HEK293T (cell line): ENCODE measurements around the gene SAMD1.
A peak's percentile ranks its signal among the peaks of the same experiment; 100 is the strongest.

Source experiments
- CTCF ChIA-PET: fragments of 350-600 bp; formaldehyde crosslinking; extraction: SDS; loops from one replicate; lab custom pipeline; 2021; ENCODE audit warnings: antibody characterized with exemption, inconsistent platforms; lab: Yijun Ruan, JAX
- POLR2A ChIA-PET: fragments of 350-600 bp; formaldehyde crosslinking; extraction: SDS; loops from one replicate; lab custom pipeline; 2020; ENCODE audit warnings: antibody characterized with exemption, inconsistent platforms; lab: Yijun Ruan, JAX
- DNase-seq: peaks from one replicate; pipeline ENCODE4 v3.0.0; 2012; ENCODE audit warnings: mixed read lengths; ENCODE audit errors: extremely low spot score
- ARNT ChIP-seq: fragments of 450-650 bp; IDR thresholded peaks from 2 replicates; pipeline ENCODE4 v1.6.1; 2017; ENCODE audit warnings: mild to moderate bottlenecking
- BHLHE40 ChIP-seq: fragments of 450-650 bp; IDR thresholded peaks from 2 replicates; pipeline ENCODE4 v1.6.1; 2016; ENCODE audit warnings: mild to moderate bottlenecking, moderate library complexity, borderline replicate concordance
- CTBP1 ChIP-seq: fragments of 450-650 bp; IDR thresholded peaks from 2 replicates; pipeline ENCODE4 v1.6.1; 2016; ENCODE audit warnings: borderline replicate concordance
- ELF4 ChIP-seq: fragments of 450-650 bp; IDR thresholded peaks from 2 replicates; pipeline ENCODE4 v1.6.1; 2017; ENCODE audit warnings: antibody characterized with exemption
- FOXA1 ChIP-seq: fragments of 450-650 bp; IDR thresholded peaks from 2 replicates; pipeline ENCODE4 v1.6.1; 2016; ENCODE audit warnings: mild to moderate bottlenecking
- FOXK2 ChIP-seq: fragments of 450-650 bp; IDR thresholded peaks from 2 replicates; pipeline ENCODE4 v1.6.1; 2016; ENCODE audit warnings: mild to moderate bottlenecking
- FOXM1 ChIP-seq: fragments of 450-650 bp; IDR thresholded peaks from 2 replicates; pipeline ENCODE4 v1.6.1; 2017; ENCODE audit warnings: mild to moderate bottlenecking, borderline replicate concordance
- HDGF ChIP-seq: fragments of 450-650 bp; IDR thresholded peaks from 2 replicates; pipeline ENCODE4 v1.6.1; 2017; ENCODE audit warnings: antibody characterized with exemption, borderline replicate concordance
- L3MBTL2 ChIP-seq: fragments of 450-650 bp; conservative IDR thresholded peaks from 2 replicates; pipeline ENCODE4 v1.6.1; 2016; ENCODE audit warnings: mild to moderate bottlenecking
- LEF1 ChIP-seq: fragments of 450-650 bp; IDR thresholded peaks from 2 replicates; pipeline ENCODE4 v1.6.1; 2017; ENCODE audit warnings: mild to moderate bottlenecking, borderline replicate concordance
- NFRKB ChIP-seq: fragments of 450-650 bp; IDR thresholded peaks from 2 replicates; pipeline ENCODE4 v1.6.1; 2016; ENCODE audit warnings: mild to moderate bottlenecking, moderate library complexity
- SP1 ChIP-seq: fragments of 450-650 bp; IDR thresholded peaks from 2 replicates; pipeline ENCODE4 v1.6.1; 2017
- SUZ12 ChIP-seq: fragments of 450-650 bp; IDR thresholded peaks from 2 replicates; pipeline ENCODE4 v1.6.1; 2016; ENCODE audit warnings: mild to moderate bottlenecking
- TARDBP ChIP-seq: fragments of 450-650 bp; IDR thresholded peaks from 2 replicates; pipeline ENCODE4 v1.6.1; 2016
- ZNF384 ChIP-seq: fragments of 450-650 bp; IDR thresholded peaks from 2 replicates; pipeline ENCODE4 v1.6.1; 2016
- TF ChIP-seq, protein P1 (sequence below): fragments of 450-650 bp; IDR thresholded peaks from 2 replicates; pipeline ENCODE4 v1.6.1; 2016

Gene SAMD1

DNA sequence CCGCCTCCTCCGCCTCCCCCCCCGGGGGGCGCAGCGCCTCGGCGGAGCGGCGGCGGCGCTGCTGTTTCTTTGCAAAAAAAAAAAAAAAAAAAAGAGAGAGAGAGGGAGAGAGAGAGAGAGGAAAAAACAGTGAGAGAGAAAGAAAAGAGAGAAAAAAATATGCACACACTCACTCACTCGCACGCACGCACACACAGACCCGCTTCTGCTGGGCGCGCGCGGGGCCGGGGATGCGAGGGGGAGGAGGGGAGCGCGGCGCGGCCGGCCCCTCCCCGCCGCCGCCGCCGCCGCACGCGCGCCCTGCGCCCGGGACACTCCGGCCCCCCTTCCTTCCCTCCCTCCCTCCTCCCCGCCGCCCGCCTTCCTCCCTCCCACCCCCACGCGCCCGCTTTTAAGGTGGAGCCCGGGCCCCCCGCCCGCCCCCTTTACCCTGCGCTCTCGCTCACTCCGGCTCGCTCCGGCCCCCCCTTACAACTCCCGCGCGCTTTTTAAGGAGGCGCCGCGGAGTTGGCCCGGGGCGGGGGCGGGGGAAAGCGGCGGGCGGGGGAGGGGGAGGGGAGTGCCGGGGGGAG lies at the start of gene SAMD1:
TSS of gene SAMD1 (minus strand) at position 243 of the 572 bp plus-strand sequence.
- peak; percentile 77 for DNase-seq
- ChIA-PET CTCF (no interaction called here), POLR2A (interaction anchor here (1.5 kb wide), 1 partner anchor 46 kb away, joined by 7 read pairs; the partner anchor contains the start of gene ASF1B)
- TF ChIP-seq, protein P1, sequence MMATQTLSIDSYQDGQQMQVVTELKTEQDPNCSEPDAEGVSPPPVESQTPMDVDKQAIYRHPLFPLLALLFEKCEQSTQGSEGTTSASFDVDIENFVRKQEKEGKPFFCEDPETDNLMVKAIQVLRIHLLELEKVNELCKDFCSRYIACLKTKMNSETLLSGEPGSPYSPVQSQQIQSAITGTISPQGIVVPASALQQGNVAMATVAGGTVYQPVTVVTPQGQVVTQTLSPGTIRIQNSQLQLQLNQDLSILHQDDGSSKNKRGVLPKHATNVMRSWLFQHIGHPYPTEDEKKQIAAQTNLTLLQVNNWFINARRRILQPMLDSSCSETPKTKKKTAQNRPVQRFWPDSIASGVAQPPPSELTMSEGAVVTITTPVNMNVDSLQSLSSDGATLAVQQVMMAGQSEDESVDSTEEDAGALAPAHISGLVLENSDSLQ: no peak
- no peak for TF ChIP-seq SP1
- TF ChIP-seq FOXM1: no peak
- peak; percentile 67 for TF ChIP-seq ZNF384
- TF ChIP-seq FOXK2: no peak
- TF ChIP-seq TARDBP: no peak
- no peak for TF ChIP-seq NFRKB
- no peak for TF ChIP-seq FOXA1
- TF ChIP-seq L3MBTL2: no peak
- 0 out of 2 replicates have a peak, but pooled peaks have one; percentile 10 for TF ChIP-seq CTBP1
- TF ChIP-seq LEF1: no peak
- no peak for TF ChIP-seq ELF4

DNA sequence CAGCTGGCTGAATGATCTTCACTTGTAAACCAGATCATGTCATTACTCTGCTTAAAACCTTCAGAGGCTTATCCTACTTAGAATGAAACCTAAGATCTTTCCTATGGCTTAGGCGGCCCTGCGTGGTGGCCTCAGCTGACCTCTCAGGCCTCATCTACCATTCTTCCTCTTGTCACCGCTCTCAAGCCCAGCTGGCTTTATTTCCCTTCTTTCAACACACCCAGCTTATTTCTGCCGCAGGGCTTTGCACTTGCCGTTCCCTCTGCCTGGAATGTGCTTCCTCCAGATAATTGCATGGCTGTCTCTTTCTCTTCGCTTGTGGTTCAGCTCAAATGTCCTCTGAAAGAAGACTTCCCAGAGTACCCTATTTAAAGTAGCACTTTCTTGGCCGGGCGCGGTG lies 49.4 kb upstream of the SAMD1 start:
- TF ChIP-seq CTBP1: 0 out of 2 replicates have a peak, but pooled peaks have one; percentile 18
- TF ChIP-seq SUZ12: no peak
- CTCF ChIA-PET: interaction anchor here (0.5 to 2.0 kb wide), 4 partner anchors 8 to 209 kb away, joined by 3 to 9 read pairs (median 5); no protein-coding TSS in a partner anchor
- DNase-seq: no peak
- POLR2A ChIA-PET: interaction anchor here (1.0 kb wide), 1 partner anchor 21 kb away, joined by 3 read pairs; no protein-coding TSS in a partner anchor

DNA sequence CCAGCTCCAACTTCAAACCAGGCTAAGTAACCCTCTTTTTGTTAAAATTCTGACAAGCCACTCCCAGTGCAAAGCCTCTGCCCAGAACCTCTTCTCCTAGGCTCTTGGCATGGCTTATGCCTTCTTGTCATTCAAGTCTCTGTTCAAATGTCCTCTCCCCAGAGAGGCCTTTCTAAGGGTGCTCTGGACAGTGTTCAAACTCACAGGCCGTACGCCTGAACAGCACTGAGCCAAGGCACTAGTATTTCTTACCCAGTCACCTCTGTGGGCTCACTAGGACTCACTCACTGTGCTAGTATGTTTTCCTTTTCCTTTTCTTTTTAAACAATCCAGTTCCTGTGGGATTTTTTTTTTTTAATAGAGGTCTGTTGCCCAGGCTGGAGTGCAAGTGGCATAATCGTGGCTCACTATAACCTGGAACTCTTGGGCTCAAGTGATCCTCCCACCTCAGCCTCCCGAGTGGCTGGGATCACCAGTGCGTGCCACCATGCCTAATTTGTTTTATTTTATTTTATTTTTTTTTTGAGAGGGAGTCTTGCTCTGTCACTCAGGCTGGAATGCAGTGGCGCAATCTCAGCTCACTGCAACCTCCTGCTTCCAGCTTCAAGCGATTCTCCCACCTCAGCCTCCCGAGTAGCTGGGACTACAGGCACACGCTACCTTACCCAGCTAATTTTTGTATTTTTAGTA lies 48.2 kb upstream of the SAMD1 start:
- ChIA-PET CTCF (interaction anchor here (1.4 kb wide), 1 partner anchor 9 kb away, joined by 9 read pairs; no protein-coding TSS in a partner anchor), POLR2A (no interaction called here)
- no peak for DNase-seq
- TF ChIP-seq FOXM1 (no peak), HDGF (no peak)
- TF ChIP-seq, protein P1: peak; percentile 52; the same call in 1 of the 2 replicates

DNA sequence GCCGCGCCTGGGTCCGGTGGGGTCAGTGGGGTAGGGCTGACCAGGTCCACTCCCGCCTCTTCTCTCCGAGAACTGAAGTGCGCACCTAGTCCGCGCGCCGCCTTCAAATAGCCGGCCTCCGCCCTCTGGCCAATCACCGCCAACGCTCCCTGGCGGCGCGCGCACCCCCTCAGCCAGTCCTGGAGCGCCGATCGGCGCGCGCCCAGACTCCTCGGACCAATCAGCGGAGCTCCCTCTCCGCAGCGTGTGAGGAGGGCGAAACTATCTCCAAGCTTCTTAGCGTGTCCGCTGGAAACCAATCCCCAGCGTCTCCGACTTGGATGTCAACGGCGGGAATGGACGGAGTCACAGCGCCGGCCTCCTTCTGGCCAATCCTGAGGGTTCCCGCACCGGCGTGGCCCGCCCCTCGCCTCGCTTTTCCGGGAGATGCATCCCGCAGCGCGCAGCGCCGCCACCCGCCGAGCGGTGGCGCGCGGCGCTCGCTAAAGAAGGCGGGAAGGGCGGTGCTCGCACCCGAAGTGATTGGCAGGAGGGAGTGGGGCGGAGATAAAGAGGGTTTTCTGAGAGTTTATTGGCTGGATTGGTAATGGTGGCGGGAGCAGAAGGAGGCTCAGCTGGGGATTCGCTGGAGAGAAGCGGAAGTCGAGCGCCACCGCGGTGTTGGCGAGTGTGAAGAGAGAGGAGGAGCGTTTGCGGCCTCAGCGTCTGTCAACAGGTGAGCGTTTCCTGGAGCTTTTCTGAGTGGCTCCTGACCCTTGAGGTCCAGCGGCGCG lies 46.1 kb upstream of the SAMD1 start, which contains the start of gene ASF1B:
TSS of gene ASF1B (minus strand) at position 81 of the 773 bp plus-strand sequence. CDS start 133 bp downstream, outside the sequence.
- CTCF ChIA-PET: interaction anchor here (0.6 to 1.4 kb wide), 22 partner anchors 9 to 970 kb away, joined by 3 to 10 read pairs (median 3); partner anchors contain the start of genes IL27RA, MISP3 and SYDE1
- TF ChIP-seq L3MBTL2 (peak; percentile 96), FOXM1 (no peak), CTBP1 (peak; percentile 80), LEF1 (no peak), SUZ12 (no peak), ARNT (no peak), ELF4 (peak; percentile 65), SP1 (no peak)
- TF ChIP-seq, protein P1: peak; percentile 99
- DNase-seq: peak; percentile 92
- POLR2A ChIA-PET: interaction anchor here (0.6 to 2.3 kb wide), 37 partner anchors 8 to 389 kb away, joined by 3 to 18 read pairs (median 4); partner anchors contain the start of genes MISP3 and ZSWIM4

DNA sequence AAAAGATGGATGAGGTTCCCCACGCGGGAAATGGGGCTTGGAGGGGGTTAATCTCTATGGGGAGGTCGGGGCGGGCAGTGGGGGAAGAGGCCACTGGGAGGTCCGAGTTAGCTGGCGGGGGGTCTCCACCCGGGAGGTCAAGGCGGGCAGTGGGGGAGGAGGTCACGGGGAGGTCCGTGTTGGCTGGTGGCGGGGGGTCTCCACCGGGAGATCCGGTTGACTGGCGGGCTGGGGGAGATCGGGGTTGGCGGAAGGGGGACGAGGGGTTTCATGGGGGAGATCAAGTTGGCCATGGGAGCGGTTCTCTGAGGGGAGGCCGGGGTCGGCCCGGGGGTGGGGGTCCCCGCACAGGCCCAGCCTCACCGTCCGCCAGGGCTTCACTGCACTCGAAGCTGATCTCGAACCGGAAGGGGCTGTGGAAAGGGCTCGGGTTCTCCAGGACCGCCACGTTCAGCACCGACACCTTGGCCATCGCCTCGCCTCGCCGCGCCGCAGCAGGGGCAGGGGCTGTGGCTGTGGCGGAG lies 45.5 kb upstream of the SAMD1 start:
- peak; percentile 44 for DNase-seq
- ChIA-PET CTCF (interaction anchor here (0.5 to 1.4 kb wide), 17 partner anchors 9 to 527 kb away, joined by 3 to 10 read pairs (median 3); partner anchors contain the start of genes IL27RA and MISP3), POLR2A (interaction anchor here (0.7 to 2.3 kb wide), 19 partner anchors 8 to 389 kb away, joined by 3 to 18 read pairs (median 5); partner anchors contain the start of gene MISP3)
- TF ChIP-seq SUZ12: no peak
- TF ChIP-seq, protein P1: no peak
- TF ChIP-seq SP1: no peak
- TF ChIP-seq TARDBP: no peak
- TF ChIP-seq HDGF: no peak
- no peak for TF ChIP-seq CTBP1
- no peak for TF ChIP-seq L3MBTL2
- no peak for TF ChIP-seq NFRKB
- no peak for TF ChIP-seq LEF1
- no peak for TF ChIP-seq ZNF384
- TF ChIP-seq FOXK2: no peak
- TF ChIP-seq BHLHE40: no peak
